HL-60 (cell line): ENCODE results near the gene CRYBG3.

Source experiments
- DNase-seq, 2 experiments: peaks; one replicate each; pipeline ENCODE4 v3.0.0-alpha.2; 2010 to 2020; ENCODE audit warnings: low read depth in 1 of 2, low spot score in 1 of 2
- H3K27ac ChIP-seq: fragments of 250-450 bp; sonication (Bioruptor Pico); replicated peaks from 2 replicates; pipeline ENCODE4 v1.5.1; 2020; ENCODE audit warnings: mild to moderate bottlenecking, moderate library complexity
- H3K27me3 ChIP-seq: fragments of 250-450 bp; sonication (Bioruptor Pico); 2 replicates; pipeline ENCODE4 v1.5.1; 2021; ENCODE audit warnings: mild to moderate bottlenecking, moderate library complexity; ENCODE audit not compliant: insufficient read depth, poor library complexity, severe bottlenecking
- H3K4me3 ChIP-seq: replicated peaks from 2 replicates; pipeline ENCODE4 v1.5.1; 2011; ENCODE audit warnings: mild to moderate bottlenecking, control low read depth, low read length; ENCODE audit not compliant: insufficient read depth
- CTCF ChIP-seq: IDR thresholded peaks from one replicate; pipeline ENCODE4 v1.5.1; 2011; ENCODE audit warnings: low read length, control low read depth, inconsistent platforms; ENCODE audit not compliant: insufficient read depth
- GABPA ChIP-seq: IDR thresholded peaks from 2 replicates; pipeline ENCODE4 v1.6.1; 2012; ENCODE audit warnings: low read depth
- POLR2AphosphoS5 ChIP-seq: IDR thresholded peaks from 2 replicates; pipeline ENCODE4 v1.6.1; 2012; ENCODE audit warnings: low read depth
- REST ChIP-seq: IDR thresholded peaks from 2 replicates; pipeline ENCODE4 v1.6.1; 2012; ENCODE audit warnings: low read depth; ENCODE audit not compliant: insufficient replicate concordance
- SPI1 ChIP-seq: IDR thresholded peaks from 2 replicates; pipeline ENCODE4 v1.6.1; 2012; ENCODE audit warnings: low read depth, mild to moderate bottlenecking, borderline replicate concordance

The CRYBG3 gene

GRCh38 chr3:97793420-97794019, 28.3 kb upstream of the CRYBG3 start:
- peak in 1 of 2 experiments; percentile 18 for DNase-seq
- H3K27ac ChIP-seq = no peak overlapping the region
- H3K4me3 ChIP-seq = no peak overlapping the region
- no peaks in the 10 kb centered on the region for H3K27me3 ChIP-seq
- TF ChIP-seq REST = no peak
- TF ChIP-seq GABPA = no peak
- no peak for TF ChIP-seq POLR2AphosphoS5
- TF ChIP-seq SPI1 = no peak
- peak; percentile 57 for TF ChIP-seq CTCF

DNA sequence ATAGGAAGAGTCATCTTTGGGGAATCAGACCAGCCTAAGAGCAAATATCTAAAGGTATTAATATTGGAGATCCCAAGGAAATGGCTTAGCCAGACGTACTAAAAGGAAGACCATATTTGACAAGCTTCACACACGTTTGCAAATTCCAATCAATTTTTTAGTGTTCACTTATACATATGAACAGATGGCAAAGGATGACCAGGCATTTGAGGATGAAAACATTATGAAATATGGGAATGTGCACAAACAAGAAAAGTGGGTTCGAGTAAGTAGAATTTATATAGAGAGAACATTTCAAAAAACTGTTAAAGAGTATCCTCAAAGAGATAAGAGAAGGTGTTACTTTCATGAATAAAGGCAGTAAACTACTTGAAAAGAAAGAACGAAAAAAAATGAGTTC, 25.9 kb upstream of the CRYBG3 start:
- Histone ChIP-seq H3K4me3 (no peak overlapping the region), H3K27ac (no peak overlapping the region), H3K27me3 (no peaks in the 10 kb centered on the region)
- DNase-seq = no peak
- TF ChIP-seq REST (no peak), CTCF (no peak), POLR2AphosphoS5 (no peak), GABPA (no peak), SPI1 (no peak)

DNA sequence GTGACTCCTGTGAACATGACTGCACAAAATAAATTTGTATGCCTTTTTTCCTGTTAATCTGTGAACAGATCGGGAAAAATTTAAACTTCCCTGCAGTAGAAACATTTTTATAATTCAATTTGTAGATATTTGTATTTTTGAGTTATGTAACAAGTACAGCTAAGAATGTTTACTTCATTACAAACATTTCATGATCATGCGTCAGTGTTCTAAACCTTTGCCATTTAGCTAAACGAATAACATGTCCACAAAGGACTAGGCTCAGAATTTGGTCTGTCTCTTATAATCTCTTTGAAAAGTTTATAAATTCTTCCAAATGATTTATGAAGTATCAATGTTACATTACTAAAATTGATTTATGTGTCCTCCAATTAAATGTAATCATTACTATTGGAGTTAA, 17.3 kb upstream of the CRYBG3 start:
- no peak for DNase-seq
- Histone ChIP-seq H3K27me3 (no peaks in the 10 kb centered on the region), H3K27ac (no peak overlapping the region), H3K4me3 (no peak overlapping the region)
- TF ChIP-seq POLR2AphosphoS5 = no peak
- no peak for TF ChIP-seq CTCF
- TF ChIP-seq REST = no peak
- no peak for TF ChIP-seq SPI1
- TF ChIP-seq GABPA = no peak
